Endothelial cell of umbilical vein (primary cell): ENCODE measurements around the gene DPF1. TPM values are rescaled to one million over a fixed set of nuclear protein-coding genes. Genes with fewer than 3 reads are reported as not detected.
"Not testable (repeated sequence)": the region's sequence is repeated elsewhere in the genome, so short reads cannot be mapped to it uniquely, and the experiment has no call there.

ENCODE experiments used
- BruUV-seq: library from RNA; stranded (reverse); fragments of 400-500 nt; replicated peaks from 2 replicates; lab custom pipeline; 2021; lab: Mats Ljungman, UMichigan
- CTCF ChIA-PET: fragments of 300-600, 350-600 bp; sonication (Branson Sonifier 250); formaldehyde crosslinking; loops from one replicate; lab custom pipeline; 2021; ENCODE audit warnings: antibody characterized with exemption, inconsistent platforms; lab: Charles Lee
- POLR2A ChIA-PET: fragments of 300-600, 350-600 bp; sonication (Branson Sonifier 250); formaldehyde crosslinking; loops from one replicate; lab custom pipeline; 2021; ENCODE audit warnings: antibody characterized with exemption, inconsistent platforms; lab: Charles Lee
- DNase-seq: peaks from one replicate; pipeline ENCODE4 v3.0.0-alpha.2; 2011; ENCODE audit warnings: low read depth, low spot score
- FAIRE-seq: peaks from 2 replicates; lab custom pipeline; 2011; peaks lifted over from hg19 to GRCh38; lab: Jason Lieb, UNC
- H2AFZ ChIP-seq: 2 replicates; pipeline ENCODE4 v1.6.0; 2012; ENCODE audit warnings: low read depth, low read length, control low read depth, inconsistent platforms
- H3K27ac ChIP-seq: 2 replicates; pipeline ENCODE4 v1.5.1; 2011; ENCODE audit warnings: low read depth, mild to moderate bottlenecking, control low read depth, low read length, moderate library complexity; ENCODE audit not compliant: insufficient read depth
- H3K27me3 ChIP-seq, 2 experiments: 2 replicates each; pipeline versions ENCODE4 v1.6.0 to v1.6.1; 2011; ENCODE audit warnings: low read length in 2 of 2, mixed read lengths in 1 of 2; ENCODE audit not compliant: control insufficient read depth in 2 of 2, insufficient read depth in 2 of 2
- H3K36me3 ChIP-seq, 2 experiments: 2 replicates in 1 of 2; 3 replicates in 1 of 2; pipeline ENCODE4 v1.5.1; 2011; ENCODE audit warnings: low read length in 2 of 2, mild to moderate bottlenecking in 1 of 2, moderate library complexity in 1 of 2; ENCODE audit not compliant: control insufficient read depth in 2 of 2, insufficient read depth in 2 of 2; ENCODE audit errors: extremely low read depth in 1 of 2
- H3K4me1 ChIP-seq: 3 replicates; pipeline ENCODE4 v1.5.1; 2011; ENCODE audit warnings: mild to moderate bottlenecking, low read length; ENCODE audit not compliant: control insufficient read depth, insufficient read depth; ENCODE audit errors: extremely low read depth
- H3K4me2 ChIP-seq: 2 replicates; pipeline ENCODE4 v1.6.1; 2011; ENCODE audit warnings: low read length, control low read depth, mixed read lengths; ENCODE audit not compliant: insufficient read depth
- H3K4me3 ChIP-seq, 3 experiments: fragments of 200-600 bp in 1 of 3; sonication (generic), shearing (Covaris generic) in 1 of 3; replicated peaks in 1 of 3; 2 replicates each; pipeline ENCODE4 v1.5.1; 2011 to 2016; ENCODE audit warnings: control low read depth in 3 of 3, low read length in 3 of 3, mild to moderate bottlenecking in 2 of 3, inconsistent platforms in 1 of 3, low read depth in 1 of 3, moderate library complexity in 1 of 3; ENCODE audit not compliant: insufficient read depth in 1 of 3
- H3K79me2 ChIP-seq: 2 replicates; pipeline ENCODE4 v1.6.0; 2012; ENCODE audit warnings: low read length, inconsistent platforms; ENCODE audit not compliant: control insufficient read depth, insufficient read depth
- H3K9ac ChIP-seq: replicated peaks from 2 replicates; pipeline ENCODE3; 2011; ENCODE audit warnings: low read length, control low read depth; ENCODE audit not compliant: insufficient read depth; ENCODE audit errors: extremely low read depth
- H3K9me1 ChIP-seq: replicated peaks from 3 replicates; pipeline ENCODE4 v1.6.0; 2011; ENCODE audit warnings: mild to moderate bottlenecking, low read length; ENCODE audit not compliant: control insufficient read depth, insufficient read depth; ENCODE audit errors: extremely low read depth
- H3K9me3 ChIP-seq: replicated peaks from 2 replicates; pipeline ENCODE4 v1.5.1; 2012; ENCODE audit warnings: low read length, inconsistent platforms; ENCODE audit not compliant: control insufficient read depth, insufficient read depth
- H4K20me1 ChIP-seq: replicated peaks from 2 replicates; pipeline ENCODE3; 2011; ENCODE audit warnings: mild to moderate bottlenecking, low read length; ENCODE audit not compliant: control insufficient read depth, insufficient read depth; ENCODE audit errors: extremely low read depth
- CTCF ChIP-seq, 2 donors: IDR thresholded peaks; 1 replicate in 1 of 2; 2 replicates in 1 of 2; pipeline ENCODE4 v1.5.1; 2011; ENCODE audit warnings: low read length in 2 of 2, mild to moderate bottlenecking in 2 of 2, moderate library complexity in 2 of 2, control low read depth in 1 of 2, inconsistent platforms in 1 of 2, low read depth in 1 of 2; ENCODE audit not compliant: insufficient read depth in 1 of 2; ENCODE audit errors: extremely low read depth in 1 of 2
- FOS ChIP-seq: IDR thresholded peaks from 2 replicates; pipeline ENCODE4 v1.6.1; 2011; ENCODE audit warnings: mild to moderate bottlenecking, low read length, moderate library complexity, borderline replicate concordance; ENCODE audit not compliant: insufficient read depth
- MAX ChIP-seq: IDR thresholded peaks from 2 replicates; pipeline ENCODE4 v1.6.1; 2011; ENCODE audit not compliant: insufficient read depth, insufficient read length
- dilution Hi-C: fragments of 300-500 bp; cut with MboI; formaldehyde crosslinking; loops from one replicate; pipeline ENCODE4 v1.15.0; 2019; ENCODE audit warnings: low sequenced_read_pairs; ENCODE audit not compliant: extremely low pct_ligation_motif_present
- intact Hi-C: fragments of 100-400 bp; cut with micrococcal nuclease; formaldehyde crosslinking; loops from one replicate; pipeline ENCODE4 v1.10.0; 2022
- polyA plus RNA-seq, 4 experiments: library from polyadenylated mRNA; depleted of rRNA in 3 of 4; stranded (reverse) in 3 of 4; unstranded in 1 of 4; fragments of >200 nt; gene quantifications; 2 replicates each; pipeline versions ENCODE4 v1.2.1 to v1.2.3, GENCODE V29; 2011 to 2012; ENCODE audit warnings: missing spikeins in 1 of 4
- total RNA-seq: library from RNA; stranded (reverse); gene quantifications from 2 replicates; pipeline ENCODE4 v1.2.3, GENCODE V29; 2021

Gene DPF1
- total and polyA plus RNA-seq, 2 donors (not counting 3 experiments of a cell fraction or from before 2014, with no cell fraction given) = 2.0 to 3.9 TPM

GRCh38 chr19:38230506-38231133 lies 6.6 kb upstream of the DPF1 start:
- BruUV-seq, H3K4me2 ChIP-seq: not testable (repeated sequence)

GRCh38 chr19:38229585-38230073 lies 5.6 kb upstream of the DPF1 start:
- H3K4me3 ChIP-seq = peak overlapping the region in 1 of 3 experiments; percentile 14
- intact Hi-C loops = loop anchor here (1.0 to 10.0 kb wide), 4 partner anchors 106 to 405 kb away; partner anchors contain the start of genes CATSPERG, GGN and SPRED3
- no peak overlapping the region for H2AFZ ChIP-seq
- H3K9ac ChIP-seq = no peak overlapping the region
- H3K79me2 ChIP-seq = no peaks in the 10 kb centered on the region
- H3K36me3 ChIP-seq = no peaks in the 10 kb centered on the region
- H3K9me1 ChIP-seq = no peaks in the 10 kb centered on the region
- no peak overlapping the region for H3K4me2 ChIP-seq
- TF ChIP-seq CTCF (IDR thresholded peaks at IDR 0.05; ENCODE audit: extremely low read depth in 1 of 2, insufficient read depth in 1 of 2, low read depth in 1 of 2, low read length in 2 of 2) (peak in 1 of 2 donors; percentile 13), MAX (no peak), FOS (no peak)
- no TSS peak for BruUV-seq
- CTCF ChIA-PET = interaction anchor here (1.5 kb wide), 1 partner anchor 15 kb away, joined by 4 read pairs; no protein-coding TSS in a partner anchor
- dilution Hi-C loops = no loop called here
- peak; percentile 77 for DNase-seq
- H3K4me1 ChIP-seq = peaks cover 8% of the 10 kb centered on the region
- no peak overlapping the region for H3K27ac ChIP-seq
- POLR2A ChIA-PET = no interaction called here
- no peaks in the 10 kb centered on the region for H4K20me1 ChIP-seq
- H3K9me3 ChIP-seq = no peaks in the 10 kb centered on the region
- peaks cover 9 to 14% of the 10 kb centered on the region in 2 experiments for H3K27me3 ChIP-seq
- peak; percentile 88 for FAIRE-seq

More at GRCh38 chr19:38230506-38231133, 6.6 kb upstream of the DPF1 start:
- H3K9me1 ChIP-seq, POLR2A ChIA-PET, H4K20me1 ChIP-seq, H3K4me1 ChIP-seq, H2AFZ ChIP-seq, dilution Hi-C loops, H3K27ac ChIP-seq, FAIRE-seq, DNase-seq, H3K36me3 ChIP-seq, H3K4me3 ChIP-seq, H3K9ac ChIP-seq, H3K9me3 ChIP-seq, H3K79me2 ChIP-seq: not testable (repeated sequence)
- CTCF ChIA-PET = interaction anchor here (1.5 to 2.4 kb wide), 2 partner anchors 14 to 328 kb away, joined by 4 to 12 read pairs; no protein-coding TSS in a partner anchor
- H3K27me3 ChIP-seq = peaks cover 9 to 14% of the 10 kb centered on the region in 2 experiments
- intact Hi-C loops = loop anchor here (5.0 to 10.0 kb wide), 2 partner anchors 157 to 404 kb away; partner anchors contain the start of genes GGN and SPRED3
